Myocyte (in vitro differentiated cells): Measurements from ENCODE around the gene EPB41. TPM values are rescaled to one million over a fixed set of nuclear protein-coding genes. Genes with fewer than 3 reads are reported as not detected.

Experiments
- DNase-seq: peaks from one replicate; pipeline ENCODE4 v3.0.0-alpha.2; 2012; ENCODE audit warnings: low read depth
- total RNA-seq: library from RNA; depleted of rRNA; stranded (reverse); fragments of >200 nt; gene quantifications from 2 replicates; pipeline ENCODE4 v1.2.3, GENCODE V29; 2014

The EPB41 gene
- total RNA-seq, 1 donor from 2014 or later: 0.32 TPM

DNA sequence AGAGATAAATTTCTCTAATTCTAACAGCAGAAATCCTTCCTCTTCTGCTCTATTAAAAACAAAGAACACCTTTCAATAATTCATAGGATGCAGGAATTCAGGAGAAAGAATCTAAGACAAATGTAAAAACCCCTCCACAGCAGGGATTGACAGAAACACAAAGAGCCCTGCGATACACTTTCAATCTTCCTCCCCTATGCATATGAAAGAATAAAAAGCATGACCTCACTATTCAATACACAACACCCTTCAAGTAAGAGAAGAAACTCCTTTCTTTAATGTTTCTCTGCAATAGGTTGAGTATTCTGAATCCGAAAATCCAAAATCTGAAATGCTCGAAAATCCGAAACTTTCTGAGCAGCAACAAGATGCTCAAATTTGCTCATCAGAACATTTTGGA is 250.2 kb downstream of the EPB41 start:
- no peak for DNase-seq

GRCh38 chr1:29166291-29166878 is 252.0 kb downstream of the EPB41 start:
- no peak for DNase-seq

DNA sequence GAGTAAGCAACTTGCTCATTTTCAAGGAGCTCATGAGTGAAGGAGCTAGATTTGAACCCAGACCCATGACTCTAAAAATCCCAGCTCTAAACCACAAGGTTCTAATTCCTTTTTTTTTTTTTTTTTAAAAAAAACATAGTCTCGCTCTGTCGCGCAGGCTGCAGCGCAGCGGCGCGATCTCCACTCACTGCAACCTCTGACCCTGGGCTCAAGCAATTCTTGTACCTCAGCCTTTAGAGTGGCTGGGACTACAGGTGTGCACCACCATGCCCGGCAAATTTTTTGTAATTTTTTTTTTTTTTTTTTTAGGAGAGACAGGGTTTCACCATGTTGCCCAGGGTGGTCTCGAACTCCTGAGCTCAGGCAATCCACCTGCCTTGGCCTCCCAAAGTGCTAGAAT is 253.5 kb downstream of the EPB41 start:
- DNase-seq: no peak

Other genes starting within 250 kb of the EPB41 start
- 6.2 and 7.9 TPM in 2 replicates for gene GMEB1, start 245.8 kb upstream of the EPB41 start, total RNA-seq
- gene YTHDF2, start 177.6 kb upstream of the EPB41 start, total RNA-seq: 59.5 and 66.6 TPM in 2 replicates
- not detected in 2 replicates for gene OPRD1, start 102.4 kb upstream of the EPB41 start, total RNA-seq
- 0.10 and 0.29 TPM in 2 replicates for gene TMEM200B, start 209.3 kb downstream of the EPB41 start, total RNA-seq